Thoracic aorta (tissue), 2 donors: Measurements from ENCODE around the gene COG5. TPM values are rescaled to one million over a fixed set of nuclear protein-coding genes. Genes with fewer than 3 reads are reported as not detected.

Experiments used
- ATAC-seq: fragments of 150-250 bp; one replicate; pipeline ENCODE4 v1.8.0; 2017; ENCODE audit warnings: low read depth; ENCODE audit not compliant: insufficient number of reproducible peaks, low FRiP score
- DNase-seq: peaks from one replicate; pipeline ENCODE4 v3.0.0-alpha.2; 2020; ENCODE audit warnings: low spot score
- H3K27ac ChIP-seq, 2 donors: fragments of 200-600 bp; sonication (generic); 1 replicate in 1 of 2; 2 replicates in 1 of 2; pipeline ENCODE4 v1.5.1; 2016; ENCODE audit warnings: mild to moderate bottlenecking in 2 of 2, moderate library complexity in 2 of 2
- H3K27me3 ChIP-seq: fragments of 200-600 bp; sonication (generic); replicated peaks from 2 replicates; pipeline ENCODE4 v1.6.0; 2016; ENCODE audit warnings: mild to moderate bottlenecking; ENCODE audit not compliant: insufficient read depth
- H3K36me3 ChIP-seq: fragments of 200-600 bp; sonication (generic); one replicate; pipeline ENCODE4 v1.5.1; 2016
- H3K4me1 ChIP-seq, 2 donors: fragments of 200-600 bp; sonication (generic); 1 replicate in 1 of 2; 2 replicates in 1 of 2; pipeline versions ENCODE4 v1.5.1 to v1.6.0; 2016; ENCODE audit warnings: low read depth in 2 of 2, mild to moderate bottlenecking in 1 of 2; ENCODE audit not compliant: control insufficient read depth in 1 of 2
- H3K4me3 ChIP-seq: fragments of 200-600 bp; sonication (generic); 2 replicates; pipeline ENCODE4 v1.5.1; 2016; ENCODE audit warnings: mild to moderate bottlenecking
- H3K9me3 ChIP-seq: fragments of 200-600 bp; sonication (generic); 2 replicates; pipeline ENCODE4 v1.5.1; 2016
- CTCF ChIP-seq: fragments of 200-600 bp; sonication (generic); IDR thresholded peaks from one replicate; pipeline ENCODE4 v1.5.1; 2019; ENCODE audit warnings: antibody characterized with exemption
- total RNA-seq, 2 donors: library from RNA; depleted of rRNA; stranded (reverse); fragments of >200 nt; gene quantifications; one replicate each; pipeline versions ENCODE4 v1.1.0 to v1.2.3, GENCODE V29; 2016

Gene COG5
- total RNA-seq, 2 donors from 2014 or later: 52.5 to 72.4 TPM

- Histone ChIP-seq H3K27ac (no peak overlapping the region), H3K36me3 (no peaks in the 10 kb centered on the region), H3K4me3 (no peak overlapping the region), H3K27me3 (no peaks in the 10 kb centered on the region), H3K4me1 (no peaks in the 10 kb centered on the region), H3K9me3 (no peaks in the 10 kb centered on the region)
- no peak for ATAC-seq
- no peak for DNase-seq
- no peak for TF ChIP-seq CTCF
Measured at GRCh38 chr7:107302250-107302847, 261.4 kb downstream of the COG5 start.

- H3K27me3 ChIP-seq: no peaks in the 10 kb centered on the region
- H3K27ac ChIP-seq: no peak overlapping the region
- DNase-seq (no peak), ATAC-seq (no peak)
- H3K36me3 ChIP-seq: no peaks in the 10 kb centered on the region
- TF ChIP-seq CTCF: no peak
- no peak overlapping the region for H3K4me3 ChIP-seq
- H3K4me1 ChIP-seq: no peaks in the 10 kb centered on the region
- no peaks in the 10 kb centered on the region for H3K9me3 ChIP-seq
Measured at GRCh38 chr7:107294182-107294581, 269.5 kb downstream of the COG5 start.

- H3K9me3 ChIP-seq: no peaks in the 10 kb centered on the region
- H3K4me1 ChIP-seq: no peaks in the 10 kb centered on the region
- no peaks in the 10 kb centered on the region for H3K36me3 ChIP-seq
- ATAC-seq (no peak), DNase-seq (no peak)
- H3K4me3 ChIP-seq: no peak overlapping the region
- no peaks in the 10 kb centered on the region for H3K27me3 ChIP-seq
- TF ChIP-seq CTCF: no peak
- H3K27ac ChIP-seq: no peak overlapping the region
Measured at GRCh38 chr7:107292591-107292990, 271.1 kb downstream of the COG5 start.

GRCh38 chr7:107291434-107291833 lies 272.3 kb downstream of the COG5 start:
- ATAC-seq: no peak
- H3K27me3 ChIP-seq: no peaks in the 10 kb centered on the region
- no peaks in the 10 kb centered on the region for H3K9me3 ChIP-seq
- H3K27ac ChIP-seq: no peak overlapping the region
- H3K4me1 ChIP-seq: peaks cover 0 to 5% of the 10 kb centered on the region in 2 donors
- no peak overlapping the region for H3K4me3 ChIP-seq
- no peaks in the 10 kb centered on the region for H3K36me3 ChIP-seq
- no peak for TF ChIP-seq CTCF
- no peak for DNase-seq

GRCh38 chr7:107286751-107287621 lies 276.7 kb downstream of the COG5 start:
- Histone ChIP-seq H3K36me3 (no peaks in the 10 kb centered on the region), H3K27ac (no peak overlapping the region), H3K4me1 (peaks cover 0 to 5% of the 10 kb centered on the region in 2 donors), H3K4me3 (no peak overlapping the region), H3K9me3 (no peaks in the 10 kb centered on the region), H3K27me3 (no peaks in the 10 kb centered on the region)
- no peak for ATAC-seq
- DNase-seq: no peak
- TF ChIP-seq CTCF: no peak
